Measurements from ENCODE around the gene PIK3R1. TPM values are rescaled to one million over a fixed set of nuclear protein-coding genes. Genes with fewer than 3 reads are reported as not detected.

Gene PIK3R1
- total RNA-seq, 1 donor from 2014 or later, result 58.7 TPM

DNA sequence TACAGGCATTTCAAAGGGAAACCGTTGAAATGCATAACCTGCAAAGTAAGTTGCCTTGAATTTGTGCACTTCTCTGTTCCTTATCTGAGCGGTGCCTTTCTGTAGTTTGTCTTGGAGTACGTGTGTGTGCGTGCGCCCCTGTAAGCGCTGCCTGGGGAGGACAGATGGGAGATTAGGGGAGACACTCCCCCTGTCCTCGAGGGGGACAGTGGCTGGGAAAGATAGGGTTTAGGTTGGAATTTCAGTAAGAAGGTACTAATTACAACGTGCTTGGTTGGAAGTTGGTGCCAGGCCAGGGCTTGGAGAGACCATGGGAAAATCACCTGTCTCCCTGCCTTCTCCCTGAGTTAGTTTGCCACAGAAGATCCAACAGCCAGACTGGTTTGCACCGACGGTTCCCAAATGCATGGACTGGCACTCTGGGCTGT, 73.2 kb downstream of the PIK3R1 start:
- intact Hi-C loops (cut with micrococcal nuclease), result loop anchor here (1.0 to 10.0 kb wide), 7 partner anchors 8 to 674 kb away; partner anchors contain the start of gene PIK3R1

DNA sequence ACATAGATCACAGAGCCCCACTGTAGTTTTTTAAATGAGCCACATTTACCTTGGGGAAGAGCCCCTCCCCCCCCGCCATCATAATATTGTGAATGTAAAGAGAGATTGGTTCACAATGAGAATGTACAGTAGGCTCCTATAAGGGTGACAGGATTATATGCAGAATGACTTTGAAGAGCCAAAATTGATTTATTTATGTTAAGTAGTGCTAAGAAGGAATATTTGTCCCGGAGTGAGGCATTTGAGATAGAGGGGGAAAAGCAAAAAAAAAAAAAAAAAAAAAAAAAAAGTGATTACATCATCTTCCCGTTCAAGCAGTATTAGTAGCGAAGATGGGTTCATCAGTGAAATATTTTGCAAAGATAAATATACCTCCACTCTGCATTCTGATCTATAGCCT, 73.9 kb downstream of the PIK3R1 start:
- intact Hi-C loops (cut with micrococcal nuclease), result loop anchor here (2.0 to 10.0 kb wide), 3 partner anchors 15 to 673 kb away; no protein-coding TSS in a partner anchor

DNA sequence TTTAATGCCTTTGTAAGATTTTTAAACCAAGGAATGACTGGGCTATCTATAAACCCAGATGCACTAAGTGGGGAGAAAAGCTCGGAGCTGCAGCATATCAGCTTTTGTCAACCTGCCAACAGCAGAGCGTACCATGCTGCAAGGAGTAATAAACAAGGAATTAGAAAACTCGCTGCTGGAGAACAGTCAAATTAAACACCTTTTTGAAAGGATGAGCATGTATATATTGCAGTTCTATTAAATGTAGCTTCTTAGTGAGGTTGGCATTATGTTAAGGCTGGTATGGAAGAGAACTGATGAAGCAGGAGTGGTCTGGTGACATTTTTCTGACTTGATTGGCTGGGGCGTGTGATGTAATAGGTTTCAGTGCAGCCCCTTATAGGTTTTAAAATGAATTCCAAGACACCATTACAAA, 74.7 kb downstream of the PIK3R1 start:
- intact Hi-C loops (cut with micrococcal nuclease), result no loop called here

DNA sequence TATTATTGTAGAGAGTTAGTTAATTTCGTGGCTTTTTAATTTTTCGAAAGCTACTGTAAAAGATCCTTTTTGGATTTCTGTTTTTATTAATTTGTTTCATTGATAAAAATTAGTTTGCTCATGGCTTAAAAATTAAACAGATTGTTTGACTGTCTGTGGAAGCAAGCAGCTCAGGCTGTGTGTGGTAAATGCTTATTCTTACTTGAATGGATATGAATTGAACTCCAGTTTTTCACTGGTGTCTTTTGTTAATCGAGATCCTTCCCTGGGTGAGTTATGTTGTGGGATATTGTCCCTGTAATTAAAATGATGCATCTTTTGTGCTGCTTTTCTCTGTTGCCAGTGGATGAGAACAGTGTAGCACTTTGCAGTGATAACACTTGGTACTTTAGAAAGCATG, 75.3 kb downstream of the PIK3R1 start:
- intact Hi-C loops (cut with micrococcal nuclease), result no loop called here

DNA sequence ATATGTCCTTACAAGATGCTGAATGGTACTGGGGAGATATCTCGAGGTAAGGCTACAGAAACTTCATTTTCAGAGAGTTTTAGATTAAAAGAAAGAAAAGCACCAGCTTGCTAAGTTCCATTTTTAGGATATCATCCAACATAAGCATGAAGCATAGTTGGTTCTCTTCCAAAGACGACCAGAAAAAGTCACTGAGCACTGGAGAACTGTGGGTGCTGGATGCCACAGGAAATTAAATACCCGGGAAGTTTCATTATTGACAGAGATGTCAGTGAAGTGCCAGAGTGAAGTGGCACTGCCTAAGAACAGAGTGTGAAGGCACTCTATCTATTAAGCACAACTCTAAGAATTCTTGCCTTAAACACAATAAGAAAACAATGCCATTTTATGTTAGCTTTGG, 76.8 kb downstream of the PIK3R1 start:
- intact Hi-C loops (cut with micrococcal nuclease), result no loop called here

DNA sequence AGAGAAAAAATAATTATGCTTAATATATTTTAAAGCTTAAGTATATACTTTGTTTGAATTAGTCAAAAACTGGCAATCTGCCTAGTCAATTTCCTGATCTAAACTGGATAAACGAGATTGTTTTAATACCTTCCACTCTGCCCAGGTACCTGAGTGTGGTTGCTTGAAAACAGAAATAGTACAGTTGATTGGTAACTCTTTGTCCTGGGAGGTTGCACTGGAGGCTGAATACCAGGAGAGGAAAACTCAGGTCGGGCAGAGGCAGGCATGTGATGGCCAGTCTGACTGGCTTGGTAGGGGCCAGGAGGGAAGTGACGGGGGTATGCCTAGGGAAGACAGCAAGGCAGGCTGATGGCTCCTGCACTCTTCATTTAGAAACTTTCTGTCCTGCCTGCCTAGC, 80.2 kb downstream of the PIK3R1 start:
- intact Hi-C loops (cut with micrococcal nuclease), result no loop called here

DNA sequence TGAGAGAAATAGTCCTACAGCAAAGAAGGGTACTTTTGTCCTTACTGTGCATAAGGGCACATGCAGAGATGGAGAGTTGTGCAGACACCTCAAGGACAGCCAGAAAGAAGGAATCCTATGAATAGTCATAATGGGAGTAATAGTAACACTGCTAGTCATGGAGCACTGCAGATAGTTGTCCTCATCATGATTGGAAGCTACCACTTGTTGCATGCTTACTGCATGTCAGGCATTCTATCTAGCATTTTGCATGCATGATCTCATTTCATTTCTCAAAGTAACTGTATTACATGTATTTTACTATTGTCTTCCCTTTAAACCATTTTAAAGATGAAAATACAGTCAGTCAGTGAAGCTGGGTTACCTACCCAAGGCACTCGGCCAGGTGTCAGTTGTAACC, 81.3 kb downstream of the PIK3R1 start:
- intact Hi-C loops (cut with micrococcal nuclease), result no loop called here

DNA sequence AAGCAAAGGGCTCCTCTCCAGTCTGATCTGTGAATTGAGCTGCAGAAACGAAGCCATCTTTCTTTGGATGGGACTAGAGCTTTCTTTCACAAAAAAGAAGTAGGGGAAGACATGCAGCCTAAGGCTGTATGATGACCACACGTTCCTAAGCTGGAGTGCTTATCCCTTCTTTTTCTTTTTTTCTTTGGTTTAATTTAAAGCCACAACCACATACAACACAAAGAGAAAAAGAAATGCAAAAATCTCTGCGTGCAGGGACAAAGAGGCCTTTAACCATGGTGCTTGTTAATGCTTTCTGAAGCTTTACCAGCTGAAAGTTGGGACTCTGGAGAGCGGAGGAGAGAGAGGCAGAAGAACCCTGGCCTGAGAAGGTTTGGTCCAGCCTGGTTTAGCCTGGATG, 82.1 kb downstream of the PIK3R1 start:
- intact Hi-C loops (cut with micrococcal nuclease), result no loop called here

DNA sequence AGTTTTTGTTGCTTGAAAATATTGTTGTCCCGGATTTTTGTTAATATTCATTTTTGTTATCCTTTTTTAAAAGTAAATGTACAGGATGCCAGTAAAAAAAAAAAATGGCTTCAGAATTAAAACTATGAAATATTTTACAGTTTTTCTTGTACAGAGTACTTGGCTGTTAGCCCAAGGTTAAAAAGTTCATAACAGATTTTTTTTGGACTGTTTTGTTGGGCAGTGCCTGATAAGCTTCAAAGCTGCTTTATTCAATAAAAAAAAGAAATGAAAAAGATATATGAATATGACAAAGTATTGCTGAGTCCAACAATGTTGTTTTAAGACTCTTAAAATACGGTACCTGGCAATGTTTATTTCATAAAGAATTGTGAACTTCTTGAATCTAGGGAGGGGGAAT, 82.9 kb downstream of the PIK3R1 start:
- intact Hi-C loops (cut with micrococcal nuclease), result no loop called here

DNA sequence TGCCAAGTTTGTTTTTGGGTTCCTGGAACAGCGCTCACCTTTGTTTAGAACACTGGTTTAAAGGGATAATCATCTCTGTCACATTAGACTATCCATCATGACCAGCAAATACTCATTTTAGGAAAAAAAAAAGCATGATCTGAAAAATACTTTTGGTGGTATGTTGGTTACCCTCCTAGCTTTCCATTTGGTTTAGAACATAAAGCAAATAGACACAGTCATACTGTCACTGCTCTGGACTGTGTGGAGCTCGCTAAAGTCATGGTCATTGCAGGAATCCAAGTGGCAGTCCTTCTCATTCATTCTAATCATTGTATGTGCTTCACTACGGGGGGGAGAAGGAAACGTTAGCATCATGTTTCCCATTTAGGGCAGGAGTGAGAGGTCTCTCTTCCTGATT, 83.5 kb downstream of the PIK3R1 start:
- intact Hi-C loops (cut with micrococcal nuclease), result no loop called here

DNA sequence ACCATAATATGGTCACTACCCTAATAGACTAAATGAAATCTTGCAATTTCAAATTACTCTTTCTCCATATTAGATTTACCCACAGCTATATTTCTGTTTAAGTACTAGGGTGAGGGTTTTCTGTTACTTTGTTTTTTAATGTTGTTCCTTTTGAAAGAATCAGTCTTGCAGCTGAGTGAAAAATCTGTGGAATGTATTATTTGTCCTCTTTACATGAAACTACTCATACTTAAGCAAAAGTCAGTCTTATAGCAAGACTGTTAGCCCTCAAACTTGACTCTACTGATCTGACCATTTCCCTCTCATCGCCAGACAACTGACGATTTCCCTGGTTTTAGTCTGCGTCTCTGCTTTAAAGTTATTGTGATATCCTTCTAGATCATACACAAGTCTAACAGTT, 84.0 kb downstream of the PIK3R1 start:
- intact Hi-C loops (cut with micrococcal nuclease), result no loop called here

DNA sequence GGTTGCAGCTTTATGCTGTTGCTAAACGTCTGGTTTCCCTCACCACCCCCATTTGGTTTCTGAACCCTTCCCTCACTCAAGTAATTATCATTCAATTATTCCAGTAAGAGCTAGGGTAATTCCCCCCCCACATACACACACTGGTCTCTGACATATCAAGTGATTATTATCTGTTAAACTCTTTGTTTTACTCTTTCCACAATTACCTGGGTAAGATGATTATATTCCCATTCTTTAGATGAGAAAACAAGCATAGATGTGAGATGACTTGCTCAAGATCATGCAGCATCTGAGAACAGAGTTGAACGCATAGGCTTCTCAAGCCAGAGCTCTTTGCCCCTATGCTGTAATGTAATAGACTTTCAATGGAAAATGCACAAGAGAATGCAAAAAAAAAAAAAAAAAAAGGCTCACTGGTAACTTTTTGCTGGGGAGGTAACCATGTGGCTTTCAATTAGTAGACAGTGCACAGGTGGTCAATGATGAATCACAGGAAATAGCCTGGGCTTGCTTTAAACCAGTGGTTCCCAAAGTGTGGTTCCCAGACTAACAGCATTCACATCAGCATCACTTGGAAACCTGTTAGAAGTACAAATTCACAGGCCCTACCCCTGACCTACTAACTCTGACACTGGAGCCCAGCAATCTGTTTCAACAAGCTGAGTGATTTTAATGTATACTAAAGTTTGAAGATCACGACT, 87.6 kb downstream of the PIK3R1 start:
- intact Hi-C loops (cut with micrococcal nuclease), result no loop called here

DNA sequence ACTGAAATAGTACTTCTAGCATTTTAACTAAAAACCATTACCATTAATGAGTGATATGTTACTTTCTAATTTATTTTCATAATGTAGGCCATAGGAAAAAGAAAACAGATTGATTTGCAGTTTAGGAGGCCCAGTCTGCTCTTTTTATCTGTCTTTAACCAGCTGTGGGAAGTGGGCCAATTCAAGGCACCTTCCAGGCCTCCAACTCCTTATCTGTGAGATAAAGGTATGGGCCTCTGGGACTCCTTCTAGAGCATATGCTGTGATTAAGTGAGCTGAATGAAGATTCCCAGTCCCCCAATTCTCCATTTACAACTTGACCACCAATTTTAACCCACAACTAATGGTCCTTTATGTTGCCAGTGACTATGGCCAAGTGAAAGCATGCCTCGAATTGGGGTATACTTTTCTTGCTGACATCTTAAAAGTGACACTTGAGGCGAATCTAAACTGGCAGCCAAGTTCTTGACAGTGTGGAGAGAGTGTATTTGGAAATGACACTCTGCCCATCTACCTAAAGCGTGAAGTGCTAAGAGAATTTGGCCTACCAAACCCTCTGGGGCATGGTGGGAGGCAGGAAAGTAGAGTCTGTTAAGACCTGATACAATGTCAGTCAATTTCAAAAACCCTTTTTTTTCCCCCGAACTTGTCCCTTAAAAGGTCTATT, 88.3 kb downstream of the PIK3R1 start:
- intact Hi-C loops (cut with micrococcal nuclease), result no loop called here

DNA sequence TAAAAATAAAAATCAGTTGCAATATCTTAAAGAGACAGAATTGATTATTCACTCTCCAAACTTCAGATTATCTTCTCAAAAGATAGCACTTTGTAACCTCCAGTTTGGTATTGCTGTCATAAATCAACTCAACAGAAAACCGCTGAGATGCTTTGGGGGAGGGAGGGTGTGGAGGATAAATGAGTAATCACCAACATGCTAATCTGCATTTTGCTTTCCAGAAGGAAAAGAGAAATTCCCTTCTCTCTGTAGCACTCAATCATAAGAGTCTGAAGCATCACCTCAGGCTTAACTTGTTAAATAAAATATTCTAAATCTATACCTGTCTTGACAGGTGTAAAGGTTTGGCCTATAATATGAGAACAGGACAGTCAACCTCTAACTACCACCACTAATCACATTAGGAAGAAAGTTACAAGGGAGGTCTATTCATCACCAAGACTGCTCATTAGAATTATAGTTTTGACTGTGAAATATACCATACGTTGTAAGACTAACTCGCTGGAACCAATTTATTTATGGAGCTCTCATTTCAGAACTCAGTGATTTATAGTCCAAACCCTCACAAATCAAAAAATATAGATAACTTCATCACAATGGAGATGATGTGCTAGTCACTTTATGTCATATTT, 89.0 kb downstream of the PIK3R1 start:
- intact Hi-C loops (cut with micrococcal nuclease), result no loop called here

DNA sequence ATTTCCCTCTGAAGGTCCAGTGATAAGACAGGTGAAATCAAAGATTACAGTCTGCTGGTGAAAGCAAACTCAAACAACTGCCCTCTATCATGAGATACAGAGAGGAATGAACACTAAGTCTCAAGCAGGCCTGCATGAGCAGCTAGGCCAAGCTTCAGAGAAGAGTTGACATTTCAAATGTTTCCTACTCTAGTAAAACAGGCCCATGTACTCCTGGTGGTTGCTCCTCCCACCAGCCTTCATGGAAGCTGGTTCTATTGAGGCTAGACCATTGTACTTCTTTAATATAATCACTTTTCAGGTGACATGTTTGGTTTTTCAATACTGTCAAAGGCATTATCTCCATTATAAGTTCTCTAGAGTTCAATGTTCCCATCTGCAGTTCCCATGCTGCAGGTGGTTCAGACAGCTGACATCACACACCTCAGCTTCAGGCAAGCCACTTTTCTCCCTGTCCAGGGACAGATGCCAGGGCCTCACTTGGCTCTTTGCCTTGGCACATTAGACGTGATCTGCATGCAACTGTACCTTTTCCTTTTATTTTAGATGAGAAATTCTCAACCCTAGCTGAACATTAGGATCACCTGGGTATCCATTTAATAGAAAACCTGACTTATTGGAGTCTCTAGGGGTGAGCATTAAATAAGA, 89.8 kb downstream of the PIK3R1 start:
- intact Hi-C loops (cut with micrococcal nuclease), result no loop called here

DNA sequence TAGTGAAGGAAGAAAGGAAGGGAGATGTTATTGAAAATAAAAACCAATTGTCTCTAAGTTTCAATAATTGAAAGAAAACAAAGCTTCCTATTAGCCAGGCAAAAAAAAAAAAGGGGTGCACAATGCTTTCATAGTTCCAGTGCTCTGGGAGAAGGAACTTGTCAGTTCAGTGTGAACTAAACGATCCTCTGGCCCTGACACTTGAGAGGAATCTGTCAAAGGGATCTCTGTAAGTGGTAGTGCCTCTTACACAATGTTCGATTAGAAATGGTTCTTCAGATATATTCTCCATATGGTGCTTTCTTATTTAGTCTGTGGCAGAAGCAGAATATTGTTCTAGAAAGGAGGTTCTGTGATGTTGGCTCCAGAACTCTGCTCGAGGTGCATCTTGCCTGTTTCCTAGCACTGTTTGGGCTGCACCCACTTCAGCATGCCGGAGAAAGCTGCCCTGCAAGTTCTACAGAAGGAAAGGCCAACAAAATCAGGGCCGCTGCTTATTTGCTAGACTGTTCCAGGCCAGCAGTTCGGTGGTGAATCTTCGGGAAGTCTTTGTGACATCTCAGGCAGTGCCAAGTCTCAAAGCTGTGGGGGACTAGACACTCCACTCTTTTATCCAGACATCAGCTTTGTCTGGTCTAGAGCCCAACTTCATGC, 90.9 kb downstream of the PIK3R1 start:
- intact Hi-C loops (cut with micrococcal nuclease), result no loop called here

DNA sequence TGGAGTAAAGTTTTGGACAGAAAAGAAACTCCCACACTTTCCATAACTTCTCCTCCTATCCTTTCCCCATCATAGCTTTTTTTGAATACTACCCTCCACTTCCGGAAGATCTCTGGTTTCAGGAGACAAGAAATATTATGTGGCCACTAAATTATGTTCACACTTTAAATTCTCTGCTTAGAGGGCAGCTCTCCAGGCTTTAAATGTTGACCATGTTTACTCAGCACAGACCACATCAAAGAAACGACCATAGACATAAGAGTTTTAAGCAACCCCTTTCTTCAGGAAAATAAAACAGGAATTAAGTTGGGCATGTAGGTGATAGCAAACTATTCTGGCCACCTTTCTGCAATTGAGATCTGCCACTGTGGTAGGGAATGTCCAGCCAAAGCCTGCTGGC, 97.8 kb downstream of the PIK3R1 start:
- intact Hi-C loops (cut with micrococcal nuclease), result loop anchor here (5.0 kb wide), 1 partner anchor 694 kb away; no protein-coding TSS in a partner anchor

DNA sequence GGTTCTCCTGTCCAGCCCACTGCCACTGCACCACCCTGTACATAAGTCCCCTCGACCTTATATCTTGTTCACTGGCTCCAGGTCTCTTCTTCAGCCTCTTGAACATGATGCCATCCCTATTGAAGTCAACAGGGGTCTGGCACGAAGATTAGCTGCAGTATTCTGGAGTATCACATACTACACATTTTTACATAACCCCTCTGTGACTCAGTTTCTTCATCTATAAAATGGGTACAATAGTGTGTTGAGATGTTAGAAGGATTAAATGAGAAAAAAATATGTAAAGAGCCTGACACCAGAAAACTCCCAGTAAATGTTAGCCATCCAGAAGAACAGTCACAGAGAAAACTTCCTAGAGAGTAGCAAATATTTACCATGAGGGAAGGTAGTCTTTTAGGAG, 98.9 kb downstream of the PIK3R1 start:
- intact Hi-C loops (cut with micrococcal nuclease), result loop anchor here (5.0 kb wide), 1 partner anchor 693 kb away; no protein-coding TSS in a partner anchor

DNA sequence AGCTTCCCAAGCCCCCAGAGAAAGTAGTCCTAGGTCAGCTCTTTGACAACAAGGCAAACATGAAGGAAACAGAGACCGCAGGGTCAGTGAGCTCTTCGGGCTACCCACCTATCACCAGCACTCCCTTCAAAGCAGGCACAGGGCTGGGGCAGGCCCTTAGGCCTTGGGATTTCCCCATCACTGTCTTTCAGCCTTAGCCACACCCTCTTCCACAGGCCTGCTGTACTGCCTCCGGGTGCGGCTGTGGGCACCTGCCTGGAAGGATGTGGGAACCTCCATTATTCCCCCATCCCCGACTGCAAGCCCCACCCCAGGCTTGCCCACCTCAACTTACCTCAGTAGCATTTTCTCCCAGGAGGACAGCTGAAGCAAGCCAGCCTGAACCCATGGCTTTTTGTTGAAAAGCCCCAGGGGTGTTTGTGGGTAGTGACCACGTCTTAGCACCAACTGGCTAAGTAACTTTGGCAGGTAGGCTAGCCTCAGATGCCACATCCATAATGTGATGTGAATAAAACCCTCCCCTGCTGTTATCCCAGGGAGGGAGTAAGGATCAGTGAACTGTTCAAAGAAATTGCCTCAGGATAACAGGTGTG, 100.2 kb downstream of the PIK3R1 start:
- intact Hi-C loops (cut with micrococcal nuclease), result loop anchor here (1.0 kb wide), 1 partner anchor 54 kb away; no protein-coding TSS in a partner anchor

DNA sequence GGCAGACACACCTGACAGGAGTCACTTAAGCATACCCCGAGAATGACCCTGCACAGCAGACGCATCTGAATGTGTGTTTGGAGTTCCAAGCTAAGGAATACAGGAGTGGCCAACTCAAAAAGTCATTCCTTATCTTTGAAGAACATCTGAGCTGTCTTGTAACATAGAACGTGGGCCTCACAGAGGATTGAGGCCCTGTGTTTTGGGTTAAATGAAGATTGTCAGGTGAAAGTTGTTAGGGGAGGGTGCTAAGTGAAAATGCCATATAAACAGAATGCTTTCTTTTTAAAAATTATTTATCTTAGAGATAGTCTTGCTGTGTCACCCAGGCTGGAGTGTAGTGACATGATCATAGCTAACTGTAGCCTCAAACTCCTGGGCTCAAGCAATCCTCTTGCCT, 100.9 kb downstream of the PIK3R1 start:
- intact Hi-C loops (cut with micrococcal nuclease), result no loop called here

DNA sequence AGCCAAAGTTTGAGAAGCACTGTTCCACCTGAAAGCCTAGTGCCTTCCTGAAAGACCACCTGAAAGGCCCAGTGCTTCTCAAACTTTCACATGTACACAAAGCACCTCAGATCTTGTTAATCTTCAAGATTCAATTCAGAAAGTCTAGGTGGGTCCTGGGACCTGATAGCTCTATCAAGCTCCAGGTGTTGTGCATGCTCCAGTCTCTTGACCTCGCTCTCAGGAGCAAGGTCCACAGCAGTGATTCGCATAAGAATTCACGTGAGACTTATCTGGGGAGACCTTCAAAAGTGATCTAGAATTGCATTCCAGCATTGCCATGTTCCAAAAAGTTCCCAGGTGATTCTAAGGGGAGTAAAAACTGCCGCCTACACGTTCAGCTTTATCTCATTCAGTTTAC, 102.1 kb downstream of the PIK3R1 start:
- intact Hi-C loops (cut with micrococcal nuclease), result no loop called here

Measured in T-helper 1 cell treated with Interleukin-12 subunit alpha and Interleukin-12 subunit beta and Interleukin-4 antibody, amounts not matched to agents 30 ng/mL and 1 ng/mL, for 36 hours (primary cell).